Ureter (tissue), 1 donor: Measurements from ENCODE around the gene SP5. TPM values are rescaled to one million over a fixed set of nuclear protein-coding genes. Genes with fewer than 3 reads are reported as not detected.
"Not testable (repeated sequence)": the region's sequence is repeated elsewhere in the genome, so short reads cannot be mapped to it uniquely, and the experiment has no call there.

Experiments used
- DNase-seq: peaks from one replicate; pipeline ENCODE4 v3.0.0-alpha.2; 2020; ENCODE audit warnings: low spot score
- total RNA-seq: library from RNA; stranded (reverse); gene quantifications from one replicate; pipeline ENCODE4 v1.2.4, GENCODE V29; 2023
- donor health status: DM: yes; HTN: yes; CAD: no.

SP5 gene
- total RNA-seq, 1 donor from 2014 or later: 2.3 TPM

GRCh38 chr2:170739048-170739447, 23.9 kb downstream of the SP5 start:
- no peak for DNase-seq

DNA sequence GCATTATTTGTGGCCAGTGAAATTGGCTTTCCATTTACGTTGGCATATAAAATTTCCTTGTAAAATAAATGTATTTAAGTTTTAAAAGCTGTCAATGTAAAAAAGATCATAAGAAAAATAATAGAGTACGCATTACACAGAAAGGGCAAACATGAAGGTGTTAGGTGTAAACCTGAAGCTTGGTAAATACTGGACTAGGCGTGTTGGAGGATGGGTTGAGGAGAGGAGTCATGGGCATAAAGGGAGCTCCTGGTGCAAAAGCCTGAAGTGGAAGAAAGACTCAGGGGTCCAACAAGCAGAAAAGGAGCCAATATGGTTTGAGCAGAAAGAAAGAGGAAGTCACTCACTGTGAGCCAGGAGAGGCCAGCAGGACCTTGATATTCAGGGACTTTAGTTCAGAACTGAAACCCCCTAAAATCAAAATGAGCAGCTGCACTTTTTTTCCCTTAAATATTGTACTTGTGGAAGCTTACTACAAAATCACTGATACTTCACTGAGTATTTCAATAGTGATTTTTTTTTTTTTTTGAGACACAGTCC, 24.4 kb downstream of the SP5 start:
- no peak for DNase-seq

DNA sequence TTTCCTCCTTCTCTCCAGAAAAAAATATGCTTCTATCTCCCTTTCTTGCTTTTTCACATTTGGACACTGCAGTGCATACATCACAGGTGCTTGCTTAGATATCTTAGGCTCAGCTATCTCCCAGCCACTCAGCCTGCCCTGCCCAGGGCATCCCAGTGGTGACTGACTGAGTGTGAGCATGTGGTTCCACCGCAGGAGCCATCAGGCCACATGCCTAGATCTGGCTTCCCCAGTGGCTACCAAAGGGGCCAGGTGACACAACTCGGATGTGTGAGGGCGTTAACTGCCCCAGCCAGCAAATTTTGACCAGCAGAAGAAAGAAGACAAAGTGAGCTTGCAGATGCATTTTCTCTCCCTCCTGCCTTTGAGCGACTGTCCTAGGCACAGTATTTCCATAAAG, 25.5 kb downstream of the SP5 start:
- DNase-seq: no peak

DNA sequence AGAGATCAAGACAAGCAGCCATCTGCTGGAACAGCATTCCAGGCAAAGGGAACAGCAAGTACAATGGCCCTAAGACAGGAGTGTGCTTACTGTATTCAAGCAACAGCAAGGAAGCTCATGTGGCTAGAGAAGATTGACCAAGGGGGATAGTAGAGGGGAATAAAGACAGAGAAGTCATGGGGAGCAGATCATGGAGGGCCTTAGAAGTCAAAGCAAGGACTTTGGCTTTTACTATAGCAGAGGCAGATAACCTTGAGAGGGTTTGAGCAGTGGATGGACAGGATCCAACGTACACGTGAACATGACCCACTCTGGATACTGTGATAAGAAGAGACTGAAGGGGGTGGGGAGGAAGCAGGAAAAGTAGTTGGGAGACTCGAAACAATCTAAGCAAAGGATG, 26.9 kb downstream of the SP5 start:
- DNase-seq: no peak

DNA sequence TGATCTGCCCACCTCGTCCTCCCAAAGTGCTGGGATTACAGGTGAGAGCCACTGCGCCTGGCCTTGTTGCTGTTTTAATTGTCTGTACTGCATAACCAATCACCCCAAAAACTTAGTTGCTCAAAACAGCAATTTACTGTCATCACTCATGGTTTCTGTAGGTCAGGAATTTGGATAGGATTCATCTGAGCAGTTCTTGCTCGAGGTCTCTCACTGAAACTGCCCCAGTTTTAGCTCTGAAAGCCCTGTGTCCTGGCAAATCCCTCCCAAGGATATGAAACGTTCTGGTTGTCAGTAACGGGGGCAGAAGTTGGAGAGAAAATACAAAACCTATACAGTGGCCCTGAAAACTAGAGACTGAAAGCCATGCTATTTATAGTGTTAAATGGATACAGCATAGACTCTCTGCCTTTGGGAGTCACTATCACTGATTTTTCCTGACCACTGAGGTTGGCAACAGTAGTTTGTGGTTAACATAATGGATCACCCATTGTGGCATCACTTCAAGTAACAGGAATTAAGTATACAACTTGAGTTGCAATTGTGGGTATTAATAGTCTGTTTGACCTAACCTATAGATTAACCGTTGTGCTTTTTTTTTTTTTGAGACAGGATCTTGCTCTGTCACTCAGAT, 27.9 kb downstream of the SP5 start:
- DNase-seq: no peak

- no peak for DNase-seq
Observed at GRCh38 chr2:170743530-170744239, 28.5 kb downstream of the SP5 start.

DNA sequence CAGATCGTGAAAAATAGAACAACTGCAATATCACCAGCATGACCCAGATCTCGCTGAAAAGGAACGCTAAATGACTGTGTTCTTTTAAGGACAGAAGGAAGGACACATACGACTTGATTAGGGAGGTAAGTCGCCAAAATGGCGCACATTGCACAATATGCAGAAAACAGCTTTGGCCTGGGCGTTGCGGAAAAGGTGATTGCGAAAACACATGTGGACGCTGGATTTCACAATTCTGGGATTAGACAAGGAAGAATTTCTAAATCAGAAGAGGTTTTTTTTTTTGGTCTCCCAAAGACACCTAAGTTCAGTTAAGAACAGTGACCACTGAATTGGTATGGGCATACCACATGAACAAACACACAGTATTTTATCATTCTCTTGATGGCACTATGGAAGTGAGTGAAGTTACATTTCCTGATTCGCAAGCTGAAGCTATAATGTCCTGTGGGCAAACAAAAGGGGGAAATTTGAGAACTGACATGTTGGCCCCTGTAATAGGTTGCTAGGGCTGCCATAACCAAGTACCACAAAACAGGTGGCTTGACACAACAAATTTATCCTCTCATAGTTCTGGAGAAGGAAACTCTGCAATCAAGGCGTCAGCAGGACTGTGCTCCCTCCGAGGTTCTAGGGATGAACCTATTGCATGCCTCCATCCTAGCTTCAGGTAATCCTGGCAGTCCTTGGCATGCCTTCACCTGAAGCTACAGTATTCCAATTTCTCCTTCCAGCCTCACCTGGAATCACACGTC, 29.3 kb downstream of the SP5 start:
- no peak for DNase-seq

DNA sequence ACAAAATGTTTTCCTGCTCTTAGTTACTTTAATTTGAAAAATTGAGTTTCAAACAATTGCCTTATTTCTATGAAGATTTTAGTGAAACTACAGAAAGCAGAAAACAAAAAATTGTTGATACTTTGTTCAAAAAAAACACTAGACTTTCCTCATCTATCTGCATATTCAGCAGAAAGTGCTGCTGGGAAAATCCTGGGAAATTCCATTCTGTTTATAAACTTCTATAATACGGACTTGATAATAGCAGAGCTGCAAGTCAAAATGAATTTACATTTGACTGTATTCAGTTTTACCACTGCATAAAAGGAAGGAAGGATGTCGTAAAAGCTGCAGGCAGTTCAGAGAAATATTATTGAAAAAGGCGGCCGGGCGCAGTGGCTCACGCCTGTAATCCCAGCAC, 30.2 kb downstream of the SP5 start:
- DNase-seq: no peak

GRCh38 chr2:170747921-170748320, 32.8 kb downstream of the SP5 start:
- no peak for DNase-seq

- not testable (repeated sequence) for DNase-seq
Observed at GRCh38 chr2:170751555-170751954, 36.4 kb downstream of the SP5 start.

DNA sequence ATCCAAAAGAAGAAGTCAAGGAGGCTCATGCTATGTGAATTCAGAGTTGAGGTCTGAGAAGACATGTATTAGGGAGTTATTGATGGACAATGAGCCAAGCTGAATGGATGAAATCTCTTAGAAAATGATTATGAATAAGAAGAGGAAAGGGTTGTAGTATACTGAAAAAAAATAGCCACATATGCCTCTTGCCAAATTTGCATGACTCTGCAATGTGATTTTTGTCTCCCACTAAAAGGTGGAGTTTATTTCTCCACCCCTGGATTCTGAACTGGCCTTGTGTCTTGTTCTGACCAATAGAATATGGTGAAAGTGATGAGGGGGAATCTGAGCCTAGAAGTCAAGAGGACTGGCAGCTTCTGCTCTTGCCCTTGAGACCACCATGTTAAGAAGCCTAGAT, 46.4 kb downstream of the SP5 start:
- DNase-seq: no peak

GRCh38 chr2:170762760-170763159, 47.6 kb downstream of the SP5 start:
- DNase-seq: no peak

GRCh38 chr2:170763232-170763631, 48.1 kb downstream of the SP5 start:
- DNase-seq: no peak

GRCh38 chr2:170764880-170765261, 49.7 kb downstream of the SP5 start:
- DNase-seq: no peak

- no peak for DNase-seq
Observed at GRCh38 chr2:170766693-170767092, 51.6 kb downstream of the SP5 start.

Other genes with a start within 250 kb of the SP5 start
- gene ERICH2, start 55.0 kb downstream of the SP5 start, total RNA-seq: 1.4 TPM
- gene GAD1, start 101.5 kb downstream of the SP5 start, total RNA-seq: 0.57 TPM
- gene GORASP2, start 213.9 kb downstream of the SP5 start, total RNA-seq: 94.8 TPM